K562 (cell line): Measurements from ENCODE around the gene TP53I3. TPM values are rescaled to one million over a fixed set of nuclear protein-coding genes. Genes with fewer than 3 reads are reported as not detected.
A peak's percentile ranks its signal among the peaks of the same experiment; 100 is the strongest.
"Not testable (repeated sequence)": the region's sequence is repeated elsewhere in the genome, so short reads cannot be mapped to it uniquely, and the experiment has no call there.

Source experiments
- ATAC-seq: fragments of 200-7000 bp; cut with Tn5 transposase; 3 replicates; pipeline ENCODE4 v1.9.1; 2020; ENCODE audit warnings: moderate library complexity
- BruUV-seq: library from RNA; stranded (reverse); fragments of 400-500 nt; replicated peaks from 2 replicates; lab custom pipeline; 2021; lab: Mats Ljungman, UMichigan
- CTCF ChIA-PET: fragments of 300-600 bp; formaldehyde crosslinking; extraction: SDS; loops from one replicate; lab custom pipeline; 2021; ENCODE audit warnings: low intra/inter-chr PET ratio; lab: Yijun Ruan, JAX
- POLR2A ChIA-PET: fragments of 300-600, 350-650 bp; sonication (Branson Sonifier 250); formaldehyde crosslinking; extraction: SDS; loops from one replicate; lab custom pipeline; 2021; ENCODE audit warnings: antibody characterized with exemption, inconsistent platforms; lab: Yijun Ruan, JAX
- DNase-seq, 4 experiments: peaks; one replicate each; pipeline versions ENCODE4 v3.0.0 to v3.0.0-alpha.2; 2011 to 2018; ENCODE audit warnings: low spot score in 3 of 4, mixed read lengths in 3 of 4; ENCODE audit errors: extremely low read depth in 1 of 4
- FAIRE-seq: peaks from 2 replicates; lab custom pipeline; 2011; peaks lifted over from hg19 to GRCh38; lab: Jason Lieb, UNC
- H2AFZ ChIP-seq: 2 replicates; pipeline ENCODE4 v1.6.0; 2011; ENCODE audit warnings: low read depth, low read length, control low read depth, inconsistent platforms
- H3K27ac ChIP-seq: fragments of 200-600 bp; 3 replicates; pipeline ENCODE4 v1.8.0; 2011; ENCODE audit warnings: low read depth, mild to moderate bottlenecking, control low read depth, inconsistent platforms, low read length, moderate library complexity, mixed read lengths; ENCODE audit errors: extremely low read depth
- H3K27me3 ChIP-seq, 2 experiments: fragments of 300-600 bp in 1 of 2; 2 replicates in 1 of 2; 3 replicates in 1 of 2; pipeline versions ENCODE4 v1.6.0 to v1.8.0; 2011; ENCODE audit warnings: inconsistent platforms in 2 of 2, low read length in 2 of 2, mild to moderate bottlenecking in 1 of 2, mixed read lengths in 1 of 2, moderate library complexity in 1 of 2; ENCODE audit not compliant: control insufficient read depth in 2 of 2, insufficient read depth in 2 of 2
- H3K36me3 ChIP-seq: fragments of 300-600 bp; 3 replicates; pipeline ENCODE4 v1.8.0; 2011; ENCODE audit warnings: mild to moderate bottlenecking, low read length, inconsistent platforms; ENCODE audit not compliant: control insufficient read depth, insufficient read depth
- H3K4me1 ChIP-seq, 2 experiments: fragments of 200-600 bp in 1 of 2; replicated peaks in 1 of 2; 2 replicates in 1 of 2; 3 replicates in 1 of 2; pipeline versions ENCODE4 v1.5.1 to v1.8.0; 2011; ENCODE audit warnings: inconsistent platforms in 2 of 2, low read length in 2 of 2, mild to moderate bottlenecking in 1 of 2, mixed read lengths in 1 of 2, moderate library complexity in 1 of 2; ENCODE audit not compliant: control insufficient read depth in 2 of 2, insufficient read depth in 2 of 2
- H3K4me2 ChIP-seq: 2 replicates; pipeline ENCODE4 v1.6.1; 2011; ENCODE audit warnings: low read length, control low read depth, inconsistent platforms, mixed read lengths; ENCODE audit not compliant: insufficient read depth
- H3K4me3 ChIP-seq: fragments of 200-600 bp; sonication (generic), shearing (Covaris generic); 2 replicates; pipeline ENCODE4 v1.5.1; 2016; ENCODE audit warnings: control low read depth, inconsistent platforms
- H3K79me2 ChIP-seq: fragments of 200-600 bp; 3 replicates; pipeline ENCODE4 v1.8.0; 2011; ENCODE audit warnings: low read length, inconsistent platforms; ENCODE audit not compliant: control insufficient read depth, insufficient read depth
- H3K9ac ChIP-seq, 2 experiments: 2 replicates each; pipeline versions ENCODE4 v1.6.0 to v1.6.1; 2011; ENCODE audit warnings: low read depth in 2 of 2, low read length in 2 of 2, control low read depth in 1 of 2, inconsistent platforms in 1 of 2, mild to moderate bottlenecking in 1 of 2, mixed read lengths in 1 of 2; ENCODE audit not compliant: insufficient read depth in 1 of 2
- H3K9me1 ChIP-seq: one replicate; pipeline ENCODE4 v1.6.0; 2011; ENCODE audit warnings: inconsistent platforms, mild to moderate bottlenecking, low read length, moderate library complexity; ENCODE audit not compliant: control insufficient read depth, insufficient read depth
- H3K9me3 ChIP-seq: replicated peaks from 2 replicates; pipeline ENCODE4 v1.5.1; 2011; ENCODE audit warnings: low read depth, low read length, inconsistent platforms; ENCODE audit not compliant: control insufficient read depth, insufficient read depth
- H4K20me1 ChIP-seq: replicated peaks from 2 replicates; pipeline ENCODE4 v1.6.1; 2011; ENCODE audit warnings: low read length, inconsistent platforms, mixed read lengths; ENCODE audit not compliant: control insufficient read depth, insufficient read depth
- BCOR ChIP-seq: fragments of 450-650 bp; IDR thresholded peaks from 2 replicates; pipeline ENCODE4 v1.6.1; 2016
- CHCHD3 ChIP-seq: fragments of 250-450 bp; sonication (Bioruptor Pico); IDR thresholded peaks from 2 replicates; pipeline ENCODE4 v2.1.2; 2022; ENCODE audit warnings: mild to moderate bottlenecking
- DNMT1 ChIP-seq: fragments of 450-650 bp; IDR thresholded peaks from 2 replicates; pipeline ENCODE4 v1.6.1; 2016; ENCODE audit warnings: antibody characterized with exemption, mild to moderate bottlenecking
- ETV1 ChIP-seq: fragments of 450-650 bp; conservative IDR thresholded peaks from 2 replicates; pipeline ENCODE4 v1.6.1; 2016; ENCODE audit warnings: missing genetic modification characterization, control low read depth, low read depth, missing compliant biosample characterization
- HCFC1 ChIP-seq: IDR thresholded peaks from 2 replicates; pipeline ENCODE4 v1.6.1; 2012; ENCODE audit warnings: low read depth, low read length, improper control_type of control experiment
- MEF2A ChIP-seq: IDR thresholded peaks from 2 replicates; pipeline ENCODE4 v1.6.1; 2011; ENCODE audit warnings: low read depth, mild to moderate bottlenecking, low read length, moderate library complexity; ENCODE audit not compliant: control insufficient read depth
- RBM34 ChIP-seq: fragments of 200-400 bp; formaldehyde crosslinking; IDR thresholded peaks from 2 replicates; pipeline ENCODE4 v1.6.1; 2018; ENCODE audit warnings: low read length, borderline replicate concordance; ENCODE audit not compliant: insufficient read depth
- RHOXF2B ChIP-seq: fragments of 250-450 bp; sonication (Bioruptor Pico); conservative IDR thresholded peaks from 2 replicates; pipeline ENCODE4 v1.5.1; 2021
- TRIM28 ChIP-seq: fragments of 450-650 bp; IDR thresholded peaks from 2 replicates; pipeline ENCODE4 v1.6.1; 2017
- ZNF146 ChIP-seq: IDR thresholded peaks from one replicate; pipeline ENCODE4 v1.6.1; 2018; ENCODE audit warnings: missing compliant biosample characterization; ENCODE audit not compliant: unreplicated experiment
- ZNF707 ChIP-seq: fragments of 250-450 bp; sonication (Bioruptor Pico); conservative IDR thresholded peaks from 2 replicates; pipeline ENCODE4 v1.8.0; 2022; ENCODE audit warnings: inconsistent platforms, mild to moderate bottlenecking, moderate library complexity
- WGBS: fragments of 100-300 bp; shearing (Covaris generic); methylation state at CpG from one replicate; pipeline ENCODE4 v1.1.6; 2016; ENCODE audit warnings: low coverage, mixed read lengths; ENCODE audit not compliant: insufficient coverage; ENCODE audit errors: missing lambda C conversion rate; 5-methylcytosine and 5-hydroxymethylcytosine counted together
- in situ Hi-C: fragments of 300-500 bp; cut with MboI; formaldehyde crosslinking; loops from 4 replicates; pipeline ENCODE4 v1.15.0; 2018; ENCODE audit warnings: inconsistent platforms, mixed read lengths
- intact Hi-C: fragments of 100-400 bp; cut with micrococcal nuclease; formaldehyde crosslinking; loops from 2 replicates; pipeline ENCODE4 v1.14.2; 2022
- polyA plus RNA-seq, 8 experiments: library from polyadenylated mRNA; depleted of rRNA in 4 of 8; stranded (reverse) in 5 of 8; unstranded in 3 of 8; fragments of >200 nt; fragmentation: Nextera tagmentation in 2 of 8; fragmentation: Illumina TruSeq in 1 of 8; extraction: Ambion mirVana in 2 of 8; extraction: Trizol in 1 of 8; gene quantifications; 2 replicates each; pipeline versions ENCODE4 v1.2.1 to v1.2.3, GENCODE V29; 2011 to 2014; ENCODE audit warnings: inconsistent platforms in 1 of 8, missing spikeins in 1 of 8
- total RNA-seq, 7 experiments: library from RNA; depleted of rRNA in 6 of 7; stranded (reverse); fragments of >200 nt in 6 of 7; fragmentation: Illumina TruSeq in 2 of 7; extraction: Trizol in 2 of 7; gene quantifications; 2 replicates each; pipeline versions ENCODE4 v1.2.1 to v1.2.3, GENCODE V29; 2011 to 2021; ENCODE audit warnings: low replicate concordance in 1 of 7
- TF ChIP-seq, protein P1 (sequence below): fragments of 200-800 bp; sonication (Bioruptor generic); IDR thresholded peaks from 2 replicates; pipeline ENCODE4 v1.6.1; 2017; ENCODE audit warnings: missing genetic modification characterization, missing compliant biosample characterization
- TF ChIP-seq, protein P2 (sequence below): fragments of 450-650 bp; IDR thresholded peaks from 2 replicates; pipeline ENCODE4 v1.6.1; 2017; ENCODE audit warnings: mild to moderate bottlenecking, moderate library complexity

Gene TP53I3
- total and polyA plus RNA-seq, 9 of the 15 experiments (the other 6 are each of a cell fraction or from before 2014, with no cell fraction given): 0.65 to 9.5 (median 5.6) TPM

DNA sequence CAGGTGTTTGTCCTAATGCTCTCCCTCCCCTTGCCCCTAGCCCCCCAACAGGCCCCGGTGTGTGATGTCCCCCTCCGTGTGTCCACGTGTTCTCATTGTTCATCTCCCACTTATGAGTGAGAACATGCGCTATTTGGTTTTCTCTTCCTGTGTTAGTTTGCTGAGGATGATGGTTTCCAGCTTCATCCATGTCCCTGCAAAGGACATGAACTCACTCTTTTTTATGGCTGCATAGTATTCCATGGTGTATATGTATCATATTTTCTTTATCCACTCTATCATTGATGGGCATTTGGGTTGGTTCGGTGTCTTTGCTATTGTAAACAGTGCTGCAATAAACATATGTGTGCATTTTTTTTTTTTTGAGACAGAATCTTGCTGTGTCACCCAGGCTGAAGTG lies 8.6 kb upstream of the TP53I3 start:
- ATAC-seq, H3K9me3 ChIP-seq, CTCF ChIA-PET, H3K27me3 ChIP-seq, BruUV-seq, intact Hi-C loops, H3K9ac ChIP-seq, H3K79me2 ChIP-seq, POLR2A ChIA-PET, H3K4me2 ChIP-seq, H3K4me3 ChIP-seq, H3K27ac ChIP-seq, DNase-seq, H4K20me1 ChIP-seq, H3K9me1 ChIP-seq, H3K36me3 ChIP-seq, FAIRE-seq, in situ Hi-C loops, H3K4me1 ChIP-seq, H2AFZ ChIP-seq: not testable (repeated sequence)
- TF ChIP-seq BCOR: 0 out of 2 replicates have a peak, but pooled peaks have one; percentile 27
- peak; percentile 83 for TF ChIP-seq ZNF146 (CRISPR knock-in tag)
- WGBS: 74% methylated on average over 5 of the region's 5 CpGs

DNA sequence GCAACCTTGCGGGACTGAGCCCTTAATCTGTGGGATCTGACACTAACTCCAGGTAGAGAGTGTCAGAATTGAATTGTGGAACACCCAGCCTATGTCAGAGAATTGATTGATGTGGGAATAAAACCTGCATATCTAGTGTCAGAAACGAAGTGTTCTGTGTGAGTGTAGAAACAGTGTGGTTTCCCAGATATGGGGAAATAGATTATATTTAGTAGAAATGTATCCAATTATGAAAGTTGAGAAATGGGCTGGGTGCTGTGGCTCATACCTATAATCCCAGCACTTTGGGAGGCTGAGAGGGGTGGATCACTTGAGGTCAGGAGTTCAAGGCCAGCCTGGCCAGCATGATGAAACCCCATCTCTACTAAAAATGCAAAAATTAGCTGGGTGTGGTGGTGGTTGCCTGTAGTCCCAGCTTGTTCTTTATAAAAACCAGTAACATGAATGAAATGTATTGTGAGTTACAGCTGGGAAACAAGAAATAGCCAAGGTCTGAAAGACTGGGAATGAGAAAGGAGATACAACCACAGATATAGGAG lies 4.3 kb upstream of the TP53I3 start:
- no peak for FAIRE-seq
- in situ Hi-C loops (no loop called here), intact Hi-C loops (no loop called here)
- WGBS: 27% methylated on average over 2 of the region's 2 CpGs
- Histone ChIP-seq H3K9me1 (no peaks in the 10 kb centered on the region), H2AFZ (no peak overlapping the region), H3K27me3 (no peaks in the 10 kb centered on the region), H3K79me2 (no peaks in the 10 kb centered on the region), H3K4me3 (no peak overlapping the region), H3K4me2 (no peak overlapping the region), H3K9me3 (no peaks in the 10 kb centered on the region; the same call in 1 of the 2 replicates), H3K9ac (no peak overlapping the region), H3K4me1 (peaks cover 4 to 9% of the 10 kb centered on the region in 2 experiments; a peak in 4 of 5 replicates), H3K27ac (no peak overlapping the region), H4K20me1 (no peaks in the 10 kb centered on the region), H3K36me3 (no peaks in the 10 kb centered on the region)
- POLR2A ChIA-PET: interaction anchor here (0.7 to 1.0 kb wide), 3 partner anchors 10 to 304 kb away, joined by 3 read pairs; no protein-coding TSS in a partner anchor
- no peak for ATAC-seq
- no peak for DNase-seq
- TF ChIP-seq RBM34 (no peak), ETV1 (no peak), RHOXF2B (CRISPR knock-in tag) (no peak), DNMT1 (no peak), HCFC1 (no peak), ZNF707 (CRISPR knock-in tag) (no peak), TRIM28 (no peak), CHCHD3 (CRISPR knock-in tag) (no peak), MEF2A (no peak)
- TF ChIP-seq, protein P1, sequence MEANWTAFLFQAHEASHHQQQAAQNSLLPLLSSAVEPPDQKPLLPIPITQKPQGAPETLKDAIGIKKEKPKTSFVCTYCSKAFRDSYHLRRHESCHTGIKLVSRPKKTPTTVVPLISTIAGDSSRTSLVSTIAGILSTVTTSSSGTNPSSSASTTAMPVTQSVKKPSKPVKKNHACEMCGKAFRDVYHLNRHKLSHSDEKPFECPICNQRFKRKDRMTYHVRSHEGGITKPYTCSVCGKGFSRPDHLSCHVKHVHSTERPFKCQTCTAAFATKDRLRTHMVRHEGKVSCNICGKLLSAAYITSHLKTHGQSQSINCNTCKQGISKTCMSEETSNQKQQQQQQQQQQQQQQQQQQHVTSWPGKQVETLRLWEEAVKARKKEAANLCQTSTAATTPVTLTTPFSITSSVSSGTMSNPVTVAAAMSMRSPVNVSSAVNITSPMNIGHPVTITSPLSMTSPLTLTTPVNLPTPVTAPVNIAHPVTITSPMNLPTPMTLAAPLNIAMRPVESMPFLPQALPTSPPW (CRISPR knock-in tag): no peak
- TF ChIP-seq, protein P2, sequence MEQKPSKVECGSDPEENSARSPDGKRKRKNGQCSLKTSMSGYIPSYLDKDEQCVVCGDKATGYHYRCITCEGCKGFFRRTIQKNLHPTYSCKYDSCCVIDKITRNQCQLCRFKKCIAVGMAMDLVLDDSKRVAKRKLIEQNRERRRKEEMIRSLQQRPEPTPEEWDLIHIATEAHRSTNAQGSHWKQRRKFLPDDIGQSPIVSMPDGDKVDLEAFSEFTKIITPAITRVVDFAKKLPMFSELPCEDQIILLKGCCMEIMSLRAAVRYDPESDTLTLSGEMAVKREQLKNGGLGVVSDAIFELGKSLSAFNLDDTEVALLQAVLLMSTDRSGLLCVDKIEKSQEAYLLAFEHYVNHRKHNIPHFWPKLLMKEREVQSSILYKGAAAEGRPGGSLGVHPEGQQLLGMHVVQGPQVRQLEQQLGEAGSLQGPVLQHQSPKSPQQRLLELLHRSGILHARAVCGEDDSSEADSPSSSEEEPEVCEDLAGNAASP: no peak
- CTCF ChIA-PET: no interaction called here
- no TSS peak for BruUV-seq
